CD1c-positive myeloid dendritic cell (primary cell): ENCODE measurements around the gene CTNNA2.

Source experiments
- DNase-seq: peaks from one replicate; pipeline ENCODE4 v3.0.0-alpha.2; 2016; ENCODE audit errors: extremely low spot score

The CTNNA2 gene

GRCh38 chr2:79981316-79981715 lies 468.5 kb downstream of the CTNNA2 start:
- no peak for DNase-seq

- no peak for DNase-seq
Measured at GRCh38 chr2:79982445-79982844, 469.6 kb downstream of the CTNNA2 start.

- no peak for DNase-seq
Measured at GRCh38 chr2:79984476-79984875, 471.6 kb downstream of the CTNNA2 start.

- DNase-seq: no peak
Measured at GRCh38 chr2:79985145-79985544, 472.3 kb downstream of the CTNNA2 start.

- DNase-seq: no peak
Measured at GRCh38 chr2:79985571-79985970, 472.7 kb downstream of the CTNNA2 start.

- DNase-seq: no peak
Measured at GRCh38 chr2:79993144-79993543, 480.3 kb downstream of the CTNNA2 start.

GRCh38 chr2:79994161-79994560 lies 481.3 kb downstream of the CTNNA2 start:
- no peak for DNase-seq

GRCh38 chr2:79994965-79995364 lies 482.1 kb downstream of the CTNNA2 start:
- no peak for DNase-seq

- no peak for DNase-seq
Measured at GRCh38 chr2:79996709-79997108, 483.9 kb downstream of the CTNNA2 start.

- no peak for DNase-seq
Measured at GRCh38 chr2:80001701-80002101, 488.9 kb downstream of the CTNNA2 start.

- no peak for DNase-seq
Measured at GRCh38 chr2:80002112-80002511, 489.3 kb downstream of the CTNNA2 start.

- no peak for DNase-seq
Measured at GRCh38 chr2:80002568-80003157, 489.8 kb downstream of the CTNNA2 start.

GRCh38 chr2:80007777-80008503 lies 495.1 kb downstream of the CTNNA2 start:
- DNase-seq: no peak

- DNase-seq: no peak
Measured at GRCh38 chr2:80008596-80008995, 495.7 kb downstream of the CTNNA2 start.

GRCh38 chr2:80009211-80009610 lies 496.4 kb downstream of the CTNNA2 start:
- DNase-seq: no peak

- no peak for DNase-seq
Measured at GRCh38 chr2:80012061-80012460, 499.2 kb downstream of the CTNNA2 start.

GRCh38 chr2:80014637-80015036 lies 501.8 kb downstream of the CTNNA2 start:
- DNase-seq: no peak

- DNase-seq: no peak
Measured at GRCh38 chr2:80016171-80016570, 503.3 kb downstream of the CTNNA2 start.

- no peak for DNase-seq
Measured at GRCh38 chr2:80019571-80020460, 507.0 kb downstream of the CTNNA2 start.

GRCh38 chr2:80022018-80022417 lies 509.2 kb downstream of the CTNNA2 start:
- no peak for DNase-seq

GRCh38 chr2:80026040-80026729 lies 513.3 kb downstream of the CTNNA2 start:
- no peak for DNase-seq

- no peak for DNase-seq
Measured at GRCh38 chr2:80028051-80028450, 515.2 kb downstream of the CTNNA2 start.
